ENCODE data around the gene RAB18.

DNA sequence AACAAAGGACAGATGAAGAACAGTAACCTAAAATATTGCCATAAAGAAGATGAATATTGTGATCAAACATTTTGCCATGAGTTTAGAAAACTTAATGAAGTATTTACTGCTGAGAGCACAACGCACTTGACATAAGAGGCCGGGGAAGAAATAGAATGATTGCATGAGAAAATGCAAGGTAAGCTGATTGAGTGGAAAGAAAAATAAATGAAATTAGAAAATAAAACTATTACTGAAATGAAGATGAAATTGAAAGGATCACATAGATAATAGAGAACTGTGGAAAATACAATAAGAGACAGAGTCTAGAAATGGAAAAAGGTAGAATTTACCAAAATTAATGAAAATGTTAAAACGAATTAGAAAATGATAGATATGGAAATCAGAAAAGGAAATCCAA lies 10.1 kb downstream of the RAB18 start:
- TF ChIP-seq, protein P1, sequence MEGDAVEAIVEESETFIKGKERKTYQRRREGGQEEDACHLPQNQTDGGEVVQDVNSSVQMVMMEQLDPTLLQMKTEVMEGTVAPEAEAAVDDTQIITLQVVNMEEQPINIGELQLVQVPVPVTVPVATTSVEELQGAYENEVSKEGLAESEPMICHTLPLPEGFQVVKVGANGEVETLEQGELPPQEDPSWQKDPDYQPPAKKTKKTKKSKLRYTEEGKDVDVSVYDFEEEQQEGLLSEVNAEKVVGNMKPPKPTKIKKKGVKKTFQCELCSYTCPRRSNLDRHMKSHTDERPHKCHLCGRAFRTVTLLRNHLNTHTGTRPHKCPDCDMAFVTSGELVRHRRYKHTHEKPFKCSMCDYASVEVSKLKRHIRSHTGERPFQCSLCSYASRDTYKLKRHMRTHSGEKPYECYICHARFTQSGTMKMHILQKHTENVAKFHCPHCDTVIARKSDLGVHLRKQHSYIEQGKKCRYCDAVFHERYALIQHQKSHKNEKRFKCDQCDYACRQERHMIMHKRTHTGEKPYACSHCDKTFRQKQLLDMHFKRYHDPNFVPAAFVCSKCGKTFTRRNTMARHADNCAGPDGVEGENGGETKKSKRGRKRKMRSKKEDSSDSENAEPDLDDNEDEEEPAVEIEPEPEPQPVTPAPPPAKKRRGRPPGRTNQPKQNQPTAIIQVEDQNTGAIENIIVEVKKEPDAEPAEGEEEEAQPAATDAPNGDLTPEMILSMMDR (IDR thresholded peaks at IDR 0.05; ENCODE audit: low read depth, low read length): no peak
- TF ChIP-seq MYC (IDR thresholded peaks at IDR 0.05; ENCODE audit: low read depth, low read length): no peak

Data from NB4 (cell line).